Cardiac fibroblast (primary cell): ENCODE results near the gene TMC6.

Experiments
- DNase-seq, 2 donors: peaks; one replicate each; pipeline versions ENCODE4 v3.0.0 to v3.0.0-alpha.2; 2010; ENCODE audit warnings: low read depth in 2 of 2
- H3K4me3 ChIP-seq, 2 donors: replicated peaks in 1 of 2; 1 replicate in 1 of 2; 2 replicates in 1 of 2; pipeline ENCODE4 v1.5.1; 2011; ENCODE audit warnings: low read depth in 2 of 2, low read length in 2 of 2, mild to moderate bottlenecking in 2 of 2, moderate library complexity in 1 of 2
- TF ChIP-seq, protein P1 (sequence below): IDR thresholded peaks from one replicate; pipeline ENCODE4 v1.5.1; 2011; ENCODE audit warnings: low read depth, mild to moderate bottlenecking, low read length, inconsistent platforms

The TMC6 gene

GRCh38 chr17:78123258-78123929, 5.2 kb downstream of the TMC6 start:
- no peak for DNase-seq
- H3K4me3 ChIP-seq = no peak overlapping the region
- TF ChIP-seq, protein P1, sequence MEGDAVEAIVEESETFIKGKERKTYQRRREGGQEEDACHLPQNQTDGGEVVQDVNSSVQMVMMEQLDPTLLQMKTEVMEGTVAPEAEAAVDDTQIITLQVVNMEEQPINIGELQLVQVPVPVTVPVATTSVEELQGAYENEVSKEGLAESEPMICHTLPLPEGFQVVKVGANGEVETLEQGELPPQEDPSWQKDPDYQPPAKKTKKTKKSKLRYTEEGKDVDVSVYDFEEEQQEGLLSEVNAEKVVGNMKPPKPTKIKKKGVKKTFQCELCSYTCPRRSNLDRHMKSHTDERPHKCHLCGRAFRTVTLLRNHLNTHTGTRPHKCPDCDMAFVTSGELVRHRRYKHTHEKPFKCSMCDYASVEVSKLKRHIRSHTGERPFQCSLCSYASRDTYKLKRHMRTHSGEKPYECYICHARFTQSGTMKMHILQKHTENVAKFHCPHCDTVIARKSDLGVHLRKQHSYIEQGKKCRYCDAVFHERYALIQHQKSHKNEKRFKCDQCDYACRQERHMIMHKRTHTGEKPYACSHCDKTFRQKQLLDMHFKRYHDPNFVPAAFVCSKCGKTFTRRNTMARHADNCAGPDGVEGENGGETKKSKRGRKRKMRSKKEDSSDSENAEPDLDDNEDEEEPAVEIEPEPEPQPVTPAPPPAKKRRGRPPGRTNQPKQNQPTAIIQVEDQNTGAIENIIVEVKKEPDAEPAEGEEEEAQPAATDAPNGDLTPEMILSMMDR = no peak

DNA sequence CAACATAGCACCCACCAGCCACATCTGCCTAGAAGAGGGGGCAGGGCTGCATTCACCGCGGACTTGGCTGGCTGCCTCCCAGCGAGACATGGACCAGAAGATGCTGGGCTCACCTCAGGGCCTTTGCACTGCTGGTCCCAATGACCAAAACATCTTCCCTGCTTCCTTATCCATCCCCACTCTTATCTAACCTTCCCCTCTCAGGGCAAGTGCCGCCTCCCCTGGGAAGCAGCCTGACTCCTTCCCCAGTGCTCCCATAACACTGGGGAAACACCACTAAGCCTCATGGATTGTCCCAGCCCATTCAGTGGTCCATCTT, 5.7 kb downstream of the TMC6 start:
- H3K4me3 ChIP-seq = no peak overlapping the region
- no peak for DNase-seq
- TF ChIP-seq, protein P1 = no peak

- no peak overlapping the region for H3K4me3 ChIP-seq
- DNase-seq = no peak
- TF ChIP-seq, protein P1 = no peak
Measured at GRCh38 chr17:78122216-78122930, 6.2 kb downstream of the TMC6 start.

DNA sequence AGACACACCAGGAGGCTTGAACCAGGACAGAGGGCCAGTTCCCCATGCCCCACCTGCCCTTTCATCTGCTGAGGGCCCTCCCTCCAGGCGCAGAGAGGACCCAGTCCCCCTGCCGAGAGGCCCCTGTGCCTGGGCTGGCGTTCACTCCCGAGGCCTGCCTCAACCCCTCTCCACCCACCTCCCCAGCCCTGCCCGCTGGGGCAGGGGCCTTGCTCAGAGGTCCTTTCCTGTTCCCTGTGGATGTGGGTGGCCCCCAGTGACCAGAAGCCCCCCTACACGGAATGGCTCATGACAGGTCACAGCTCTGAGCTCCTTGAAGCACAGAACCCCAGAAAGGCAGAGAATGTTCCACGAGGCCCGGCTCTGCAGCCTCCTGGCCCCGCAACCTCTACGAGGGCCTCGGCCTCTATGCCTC, 6.7 kb downstream of the TMC6 start:
- no peak for DNase-seq
- TF ChIP-seq, protein P1 = no peak
- no peak overlapping the region for H3K4me3 ChIP-seq

DNA sequence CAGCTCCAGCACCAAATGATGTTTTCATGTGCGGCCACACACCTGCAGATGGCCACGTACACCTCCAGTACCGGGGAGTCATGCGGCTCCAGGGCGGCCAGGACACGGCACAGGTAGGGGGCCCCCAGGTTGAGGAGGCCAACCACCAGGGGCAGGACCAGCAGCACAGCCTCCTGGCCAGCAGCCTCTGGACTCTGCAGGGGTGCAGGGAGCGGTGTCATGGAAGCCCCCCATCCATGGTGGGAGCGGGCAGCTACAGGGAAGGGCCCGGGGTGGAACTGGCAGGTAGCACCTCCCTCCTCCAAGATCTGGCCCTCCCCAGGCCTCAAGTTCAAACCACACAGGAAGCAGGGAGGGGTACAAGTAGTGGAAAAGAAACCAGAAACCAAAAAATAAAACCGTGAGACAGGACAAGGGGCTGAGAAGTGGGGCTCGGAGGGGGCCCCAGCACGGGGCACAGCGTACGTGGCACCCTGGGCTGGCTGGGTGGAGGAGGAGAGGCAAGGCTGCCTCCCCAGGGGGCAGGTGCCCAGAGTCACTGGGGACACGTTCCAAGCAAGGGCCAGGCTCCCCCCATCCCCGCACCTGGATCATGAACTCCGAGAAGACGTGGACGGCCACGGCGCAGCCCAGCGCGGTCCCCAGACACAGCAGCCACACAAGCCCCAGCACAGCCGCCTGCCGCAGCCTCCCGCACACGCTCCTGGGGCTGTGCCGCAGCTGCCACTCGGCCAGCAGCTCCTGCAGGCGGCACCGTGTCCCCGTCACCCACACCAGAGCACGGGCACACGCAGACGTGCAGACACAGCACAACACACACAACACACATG, 7.4 kb downstream of the TMC6 start:
- DNase-seq = no peak
- H3K4me3 ChIP-seq = no peak overlapping the region

GRCh38 chr17:78120537-78120936, 8.0 kb downstream of the TMC6 start:
- no peak for DNase-seq
- TF ChIP-seq, protein P1 = no peak
- no peak overlapping the region for H3K4me3 ChIP-seq

More for the DNA sequence above, 7.4 kb downstream of the TMC6 start:
- TF ChIP-seq, protein P1 = no peak
